ENCODE results near the gene MASTL.
"Not testable (repeated sequence)": the region's sequence is repeated elsewhere in the genome, so short reads cannot be mapped to it uniquely, and the experiment has no call there.

The MASTL gene

DNA sequence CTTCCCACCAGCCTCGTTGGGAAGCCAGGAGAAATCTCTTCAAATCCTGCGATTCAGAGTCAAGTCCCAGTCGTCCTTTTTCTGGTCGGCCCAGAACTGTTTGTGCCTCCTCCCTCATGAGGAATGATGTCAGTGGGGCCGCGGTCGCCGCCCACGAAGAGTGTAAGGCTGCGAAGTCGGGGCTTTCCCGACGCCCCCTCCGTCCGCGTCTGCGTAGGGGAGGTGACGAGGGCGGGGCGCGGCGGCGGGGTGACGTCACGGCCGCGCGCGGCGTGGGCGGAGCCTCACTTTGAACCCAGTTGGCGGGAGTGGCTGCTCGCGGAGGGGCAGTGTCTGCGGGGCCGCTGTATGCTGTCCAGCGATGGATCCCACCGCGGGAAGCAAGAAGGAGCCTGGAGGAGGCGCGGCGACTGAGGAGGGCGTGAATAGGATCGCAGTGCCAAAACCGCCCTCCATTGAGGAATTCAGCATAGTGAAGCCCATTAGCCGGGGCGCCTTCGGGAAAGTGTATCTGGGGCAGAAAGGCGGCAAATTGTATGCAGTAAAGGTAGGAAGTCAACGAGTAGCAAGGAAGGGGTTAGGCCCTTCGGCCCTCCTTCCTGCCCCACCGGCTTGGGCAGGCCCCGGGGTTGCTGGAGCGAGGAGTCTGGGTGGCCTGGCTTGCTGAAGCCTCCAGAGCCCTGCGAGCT, at the start of gene MASTL:
Gene MASTL (plus strand): TSS at position 287 of the 689 bp plus-strand sequence. CDS start 75 bp downstream, at position 362.
- Mint-ChIP-seq H3K36me3 (ENCODE audit: low read depth) (peaks cover 52% of the 10 kb centered on the region), H3K9me3 (no peaks in the 10 kb centered on the region), H3K4me1 (ENCODE audit: low read depth) (peaks cover 57% of the 10 kb centered on the region), H3K4me3 (peak within 1 kb of the TSS; percentile 93), H3K27ac (peak within 1 kb of the TSS; percentile 100), H3K27me3 (no peaks in the 10 kb centered on the region)

DNA sequence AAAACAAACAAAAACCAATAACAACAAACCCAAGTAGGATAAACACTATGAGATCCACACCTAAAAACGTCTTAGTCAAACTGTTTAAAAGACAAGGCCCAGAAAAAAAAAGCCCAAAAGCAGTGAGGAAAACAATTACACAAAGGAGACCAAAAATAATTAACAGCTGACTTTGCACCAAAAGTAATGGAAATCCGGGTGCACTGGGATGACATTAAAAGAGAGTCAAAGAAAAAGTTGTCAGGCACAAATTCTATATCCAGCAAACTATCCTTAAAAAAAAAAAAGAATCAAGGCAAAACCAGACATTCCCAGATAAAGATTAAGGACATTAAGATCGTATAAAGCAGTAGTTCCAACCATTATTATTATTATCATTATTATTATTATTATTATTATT, 47.0 kb upstream of the MASTL start:
- Mint-ChIP-seq H3K4me3 (no peak overlapping the region), H3K36me3 (ENCODE audit: low read depth) (peaks cover 51% of the 10 kb centered on the region), H3K27ac (no peak overlapping the region), H3K9me3 (no peaks in the 10 kb centered on the region), H3K27me3 (no peaks in the 10 kb centered on the region), H3K4me1 (ENCODE audit: low read depth) (peaks cover 17% of the 10 kb centered on the region)

DNA sequence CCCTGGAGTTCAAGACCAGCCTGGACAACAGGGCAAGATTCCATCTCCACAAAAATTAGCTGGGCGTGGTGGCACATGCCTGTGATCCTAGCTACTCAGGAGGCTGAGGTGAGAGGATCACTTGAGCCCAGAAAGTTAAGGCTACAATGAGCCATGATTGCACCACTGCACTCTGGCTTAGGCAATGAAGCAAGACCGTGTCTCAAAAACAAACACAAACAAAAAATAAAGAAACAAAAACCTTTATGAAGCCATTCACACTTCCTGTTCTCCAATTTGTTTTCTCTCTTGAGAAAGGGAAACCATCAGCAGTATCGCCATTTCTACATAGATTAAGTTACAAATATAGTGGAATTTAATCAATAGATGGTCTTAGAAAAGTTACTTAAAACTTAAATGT, 20.8 kb upstream of the MASTL start:
- Mint-ChIP-seq H3K36me3 (ENCODE audit: low read depth) (peaks cover 57% of the 10 kb centered on the region), H3K4me1 (ENCODE audit: low read depth) (no peaks in the 10 kb centered on the region), H3K27ac (no peak overlapping the region), H3K4me3 (no peak overlapping the region), H3K27me3 (no peaks in the 10 kb centered on the region), H3K9me3 (no peaks in the 10 kb centered on the region)

DNA sequence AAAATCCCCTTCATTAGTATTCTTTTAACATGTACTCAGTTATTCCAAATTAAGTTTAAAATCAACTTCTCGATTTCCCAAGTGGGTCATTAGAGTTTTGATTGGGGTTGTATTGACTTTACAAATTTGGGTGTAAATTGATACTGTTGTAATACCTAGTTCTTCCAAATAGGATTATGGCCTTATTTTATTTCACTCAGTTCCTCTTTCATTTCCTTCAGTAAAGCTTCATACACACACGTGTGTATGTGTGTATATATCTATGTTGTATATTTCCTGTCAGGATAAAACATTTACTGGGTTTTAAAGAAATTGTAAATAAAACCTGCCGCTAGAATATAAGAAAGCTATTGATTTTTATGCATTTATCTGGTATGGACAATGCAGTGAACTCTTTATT, 16.9 kb upstream of the MASTL start:
- Mint-ChIP-seq H3K4me1 (ENCODE audit: low read depth) (no peaks in the 10 kb centered on the region), H3K4me3 (no peak overlapping the region), H3K36me3 (ENCODE audit: low read depth) (peaks cover 51% of the 10 kb centered on the region), H3K27me3 (no peaks in the 10 kb centered on the region), H3K9me3 (no peaks in the 10 kb centered on the region), H3K27ac (no peak overlapping the region)

DNA sequence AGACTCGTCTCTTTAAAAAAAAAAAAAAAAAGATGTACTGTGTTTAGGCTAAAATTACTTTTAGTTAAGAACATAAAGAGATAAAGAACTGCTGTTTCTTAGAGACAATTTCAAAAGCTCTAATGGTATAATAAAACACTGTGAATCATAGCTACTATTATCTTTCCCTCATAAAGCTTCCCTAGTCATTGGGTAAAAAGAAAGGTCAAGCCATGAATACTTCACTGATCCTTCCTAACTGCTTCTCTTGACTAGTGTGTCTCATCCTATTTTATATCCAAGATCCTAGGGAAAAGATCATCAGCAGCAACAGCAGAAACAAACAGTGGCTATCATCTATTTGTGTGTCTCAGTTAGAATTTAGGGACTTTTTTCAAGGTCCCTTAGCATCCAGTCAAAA, 11.5 kb upstream of the MASTL start:
- no peaks in the 10 kb centered on the region for H3K27me3 Mint-ChIP-seq
- peaks cover 59% of the 10 kb centered on the region for H3K36me3 Mint-ChIP-seq (ENCODE audit: low read depth)
- H3K9me3 Mint-ChIP-seq, result no peaks in the 10 kb centered on the region
- H3K4me3 Mint-ChIP-seq, result no peak overlapping the region
- no peak overlapping the region for H3K27ac Mint-ChIP-seq
- peaks cover 19% of the 10 kb centered on the region for H3K4me1 Mint-ChIP-seq (ENCODE audit: low read depth)

DNA sequence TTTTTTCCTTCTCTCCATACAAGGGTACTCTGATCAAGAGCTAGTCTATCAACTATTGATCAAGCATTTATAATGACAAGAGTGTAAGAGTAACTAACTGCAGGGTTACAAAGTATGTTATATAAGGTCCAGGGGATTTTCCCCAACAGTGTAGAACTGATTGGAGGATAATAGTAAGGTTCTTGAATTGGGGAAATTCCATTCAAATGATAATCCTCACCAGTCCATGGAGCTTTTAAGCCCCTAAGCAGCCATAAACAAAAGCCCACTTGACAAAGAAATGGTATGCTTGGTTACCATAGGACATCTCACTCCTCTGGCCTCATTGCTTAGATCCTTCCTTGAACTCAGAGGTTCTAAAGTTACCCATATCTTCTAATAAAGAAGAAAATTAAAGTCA, 9.2 kb upstream of the MASTL start:
- H3K36me3 Mint-ChIP-seq (ENCODE audit: low read depth), result peaks cover 62% of the 10 kb centered on the region

DNA sequence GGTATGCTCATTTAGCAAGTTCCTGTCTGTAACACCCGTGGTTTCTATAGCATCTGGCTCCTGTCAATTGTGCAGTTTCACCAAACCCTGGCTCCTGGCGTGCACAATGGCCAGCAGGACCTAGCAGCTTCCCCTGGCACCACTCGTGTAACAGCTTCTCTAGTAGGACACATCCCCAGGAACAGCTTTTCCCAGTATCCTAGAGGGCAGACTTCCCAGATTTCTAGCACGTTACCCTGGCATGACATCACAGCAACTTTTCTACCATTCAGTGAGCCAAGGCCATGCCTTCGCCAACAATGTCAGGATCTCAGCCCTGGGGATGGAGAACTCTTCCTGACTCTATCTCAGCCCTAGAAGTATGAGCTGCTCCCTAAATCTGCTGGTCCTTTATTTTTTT, 7.5 kb upstream of the MASTL start:
- Mint-ChIP-seq H3K27me3 (no peaks in the 10 kb centered on the region), H3K27ac (no peak overlapping the region), H3K4me1 (ENCODE audit: low read depth) (peaks cover 48% of the 10 kb centered on the region), H3K36me3 (ENCODE audit: low read depth) (peaks cover 66% of the 10 kb centered on the region), H3K4me3 (no peak overlapping the region), H3K9me3 (no peaks in the 10 kb centered on the region)

More for the DNA sequence above, 9.2 kb upstream of the MASTL start:
- peaks cover 32% of the 10 kb centered on the region for H3K4me1 Mint-ChIP-seq (ENCODE audit: low read depth)
- H3K4me3 Mint-ChIP-seq, result no peak overlapping the region
- no peaks in the 10 kb centered on the region for H3K27me3 Mint-ChIP-seq
- H3K27ac Mint-ChIP-seq, result peak overlapping the region; percentile 31
- no peaks in the 10 kb centered on the region for H3K9me3 Mint-ChIP-seq

DNA sequence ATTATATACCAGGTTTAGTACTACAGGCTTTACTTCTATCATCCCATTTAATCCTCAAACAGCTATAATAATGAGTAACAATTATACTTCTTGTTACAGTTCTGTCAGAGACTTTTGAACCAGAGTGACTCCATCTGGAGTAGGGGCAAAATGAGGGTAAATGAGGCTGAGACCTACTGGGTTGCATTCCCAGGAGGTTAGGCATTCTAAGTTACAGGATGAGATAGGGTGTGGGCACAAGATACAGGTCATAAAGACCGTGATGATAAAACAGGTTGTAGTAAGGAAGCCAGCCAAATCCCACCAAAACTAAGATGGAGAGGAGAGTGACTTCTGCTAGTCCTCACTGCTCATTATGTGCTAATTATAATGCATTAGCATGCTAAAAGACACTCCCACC, 4.9 kb upstream of the MASTL start:
- peak overlapping the region; percentile 81 for H3K27ac Mint-ChIP-seq
- peaks cover 63% of the 10 kb centered on the region for H3K36me3 Mint-ChIP-seq (ENCODE audit: low read depth)
- H3K9me3 Mint-ChIP-seq, result no peaks in the 10 kb centered on the region
- H3K27me3 Mint-ChIP-seq, result no peaks in the 10 kb centered on the region
- peaks cover 60% of the 10 kb centered on the region for H3K4me1 Mint-ChIP-seq (ENCODE audit: low read depth)
- H3K4me3 Mint-ChIP-seq, result no peak overlapping the region

DNA sequence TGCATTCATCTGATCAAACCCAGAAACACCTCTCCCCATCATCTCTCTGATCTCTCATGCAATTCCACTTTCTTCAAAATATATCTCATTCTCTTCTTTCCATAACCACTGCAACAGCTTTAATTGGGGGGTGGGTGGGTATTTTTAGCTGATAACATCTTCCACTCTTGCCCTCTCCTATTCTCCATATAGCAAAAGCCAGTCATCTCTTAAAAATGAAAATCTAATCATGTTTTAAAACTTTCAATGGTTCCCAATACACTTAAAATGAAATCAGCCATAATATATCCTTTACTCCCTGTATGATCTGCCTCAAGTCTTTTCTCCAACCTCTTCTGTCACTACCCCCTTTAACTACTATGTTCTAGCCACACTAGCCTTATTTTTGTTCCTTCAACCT, 2.5 kb upstream of the MASTL start:
- Mint-ChIP-seq H3K27ac (peak overlapping the region; percentile 100), H3K4me3 (peak overlapping the region; percentile 93), H3K36me3 (ENCODE audit: low read depth) (peaks cover 52% of the 10 kb centered on the region), H3K27me3 (no peaks in the 10 kb centered on the region), H3K9me3 (no peaks in the 10 kb centered on the region), H3K4me1 (ENCODE audit: low read depth) (peaks cover 55% of the 10 kb centered on the region)

DNA sequence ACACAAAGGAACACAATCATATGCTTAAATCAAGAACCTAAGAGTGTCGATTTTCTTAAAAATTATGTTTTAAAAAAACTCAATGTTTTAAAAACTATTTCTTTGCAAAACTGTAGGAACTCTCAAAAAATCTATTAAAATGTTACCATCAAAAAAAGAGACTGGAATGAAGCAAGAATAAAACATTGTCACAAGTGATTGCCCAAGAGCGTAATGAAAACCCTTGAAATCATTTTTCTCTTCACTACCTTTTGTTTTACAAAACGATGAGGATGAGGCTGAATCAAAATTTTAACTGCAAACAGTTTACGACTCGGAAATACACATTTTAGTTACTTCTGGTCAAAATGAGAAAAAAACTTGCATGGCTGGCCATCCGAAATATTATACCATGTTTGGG, 1.8 kb upstream of the MASTL start:
- Mint-ChIP-seq H3K4me3 (peak overlapping the region; percentile 93), H3K4me1 (ENCODE audit: low read depth) (peaks cover 59% of the 10 kb centered on the region), H3K27me3 (no peaks in the 10 kb centered on the region), H3K9me3 (no peaks in the 10 kb centered on the region), H3K36me3 (ENCODE audit: low read depth) (peaks cover 54% of the 10 kb centered on the region), H3K27ac (peak overlapping the region; percentile 100)

DNA sequence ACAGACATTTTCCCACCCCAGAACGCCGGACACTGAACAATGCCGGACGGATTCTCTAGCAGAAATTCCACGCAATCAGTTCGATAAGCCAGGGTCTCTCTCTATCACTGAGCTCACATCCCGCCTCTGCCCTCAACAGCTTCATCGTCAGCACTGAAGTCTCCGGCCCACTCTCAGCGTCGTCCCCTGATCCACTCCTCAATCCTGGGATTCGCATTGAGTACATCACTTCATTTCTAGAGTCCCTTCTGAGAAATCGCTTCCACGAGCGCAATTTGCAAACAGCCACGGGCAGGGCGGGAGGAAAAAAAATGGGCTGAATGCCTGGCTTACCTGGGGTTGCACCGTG, 1.3 kb upstream of the MASTL start:
- Mint-ChIP-seq H3K27me3 (no peaks in the 10 kb centered on the region), H3K9me3 (no peaks in the 10 kb centered on the region), H3K27ac (peak overlapping the region; percentile 100), H3K4me3 (peak overlapping the region; percentile 93), H3K36me3 (ENCODE audit: low read depth) (peaks cover 54% of the 10 kb centered on the region), H3K4me1 (ENCODE audit: low read depth) (peaks cover 63% of the 10 kb centered on the region)

DNA sequence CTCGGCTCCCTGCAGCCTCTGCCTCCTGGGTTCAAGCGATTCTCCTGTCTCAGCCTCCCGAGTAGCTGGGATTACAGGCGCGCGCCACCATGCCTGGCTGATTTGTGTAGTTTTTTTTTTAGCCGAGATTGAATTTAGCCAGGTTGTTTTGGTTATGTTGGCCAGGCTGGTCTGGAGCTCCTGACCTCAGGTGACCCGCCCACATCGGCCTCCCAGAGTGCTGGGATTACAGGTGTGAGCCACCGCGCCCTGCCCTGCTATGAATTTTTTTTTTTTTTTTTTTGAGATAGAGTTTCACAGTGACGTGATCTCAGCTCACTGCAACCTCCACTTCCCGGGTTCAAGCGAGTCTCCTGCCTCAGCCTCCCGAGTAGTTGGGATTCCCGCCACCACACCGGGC, 1.4 kb downstream of the MASTL start:
- not testable (repeated sequence) for H3K9me3 Mint-ChIP-seq, H3K27me3 Mint-ChIP-seq
- Mint-ChIP-seq H3K27ac (peak overlapping the region; percentile 100), H3K4me1 (ENCODE audit: low read depth) (peaks cover 44% of the 10 kb centered on the region), H3K4me3 (peak overlapping the region; percentile 93), H3K36me3 (ENCODE audit: low read depth) (peaks cover 51% of the 10 kb centered on the region)

DNA sequence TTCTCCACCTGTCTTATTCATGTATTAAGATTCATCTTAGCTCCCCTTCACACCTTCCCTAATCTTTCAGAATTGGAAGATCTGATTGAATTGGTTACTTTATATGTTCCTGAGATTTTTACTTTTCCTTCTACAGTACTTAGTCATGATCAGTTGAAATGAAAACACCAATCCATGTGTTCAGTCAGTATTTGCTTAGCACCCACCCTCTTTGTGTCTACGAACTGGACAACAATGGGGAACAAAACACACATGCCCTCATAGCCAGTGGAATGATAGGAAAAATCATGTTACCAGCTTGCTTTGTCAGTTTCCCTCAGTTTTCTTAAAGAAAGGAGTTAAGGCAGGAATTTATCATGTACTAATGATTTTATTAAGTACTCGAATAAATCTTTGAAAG, 2.0 kb downstream of the MASTL start:
- Mint-ChIP-seq H3K27me3 (no peaks in the 10 kb centered on the region), H3K36me3 (ENCODE audit: low read depth) (peaks cover 53% of the 10 kb centered on the region), H3K4me3 (peak overlapping the region; percentile 93), H3K27ac (peak overlapping the region; percentile 85), H3K9me3 (no peaks in the 10 kb centered on the region), H3K4me1 (ENCODE audit: low read depth) (peaks cover 40% of the 10 kb centered on the region)

DNA sequence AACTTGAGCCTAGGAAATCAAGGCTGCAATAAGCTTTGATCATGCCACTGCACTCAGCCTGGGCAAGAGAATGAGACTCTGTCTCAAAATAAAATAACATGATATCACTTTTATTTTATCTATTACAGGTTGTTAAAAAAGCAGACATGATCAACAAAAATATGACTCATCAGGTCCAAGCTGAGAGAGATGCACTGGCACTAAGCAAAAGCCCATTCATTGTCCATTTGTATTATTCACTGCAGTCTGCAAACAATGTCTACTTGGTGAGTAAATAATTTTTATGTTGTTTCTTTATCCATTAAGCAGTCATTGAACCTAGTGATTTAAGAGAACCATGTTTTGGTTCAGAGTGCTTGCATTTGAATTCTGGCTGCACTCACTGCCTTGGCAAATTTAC, 3.3 kb downstream of the MASTL start:
- peaks cover 27% of the 10 kb centered on the region for H3K4me1 Mint-ChIP-seq (ENCODE audit: low read depth)
- H3K4me3 Mint-ChIP-seq, result no peak overlapping the region
- H3K27ac Mint-ChIP-seq, result peak overlapping the region; percentile 41
- peaks cover 53% of the 10 kb centered on the region for H3K36me3 Mint-ChIP-seq (ENCODE audit: low read depth)
- no peaks in the 10 kb centered on the region for H3K9me3 Mint-ChIP-seq
- H3K27me3 Mint-ChIP-seq, result no peaks in the 10 kb centered on the region

DNA sequence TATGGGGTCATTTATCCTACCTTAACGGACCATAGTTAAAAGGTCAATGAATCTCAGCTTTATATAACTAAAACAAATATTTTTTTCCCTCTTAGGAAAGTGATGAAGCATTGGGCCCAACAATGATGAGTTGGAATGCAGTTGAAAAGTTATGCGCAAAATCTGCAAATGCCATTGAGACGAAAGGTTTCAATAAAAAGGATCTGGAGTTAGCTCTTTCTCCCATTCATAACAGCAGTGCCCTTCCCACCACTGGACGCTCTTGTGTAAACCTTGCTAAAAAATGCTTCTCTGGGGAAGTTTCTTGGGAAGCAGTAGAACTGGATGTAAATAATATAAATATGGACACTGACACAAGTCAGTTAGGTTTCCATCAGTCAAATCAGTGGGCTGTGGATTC, 14.7 kb downstream of the MASTL start:
- H3K4me3 Mint-ChIP-seq, result no peak overlapping the region
- H3K36me3 Mint-ChIP-seq (ENCODE audit: low read depth), result peaks cover 75% of the 10 kb centered on the region
- no peaks in the 10 kb centered on the region for H3K27me3 Mint-ChIP-seq
- H3K4me1 Mint-ChIP-seq (ENCODE audit: low read depth), result peaks cover 11% of the 10 kb centered on the region
- H3K9me3 Mint-ChIP-seq, result no peaks in the 10 kb centered on the region
- no peak overlapping the region for H3K27ac Mint-ChIP-seq

DNA sequence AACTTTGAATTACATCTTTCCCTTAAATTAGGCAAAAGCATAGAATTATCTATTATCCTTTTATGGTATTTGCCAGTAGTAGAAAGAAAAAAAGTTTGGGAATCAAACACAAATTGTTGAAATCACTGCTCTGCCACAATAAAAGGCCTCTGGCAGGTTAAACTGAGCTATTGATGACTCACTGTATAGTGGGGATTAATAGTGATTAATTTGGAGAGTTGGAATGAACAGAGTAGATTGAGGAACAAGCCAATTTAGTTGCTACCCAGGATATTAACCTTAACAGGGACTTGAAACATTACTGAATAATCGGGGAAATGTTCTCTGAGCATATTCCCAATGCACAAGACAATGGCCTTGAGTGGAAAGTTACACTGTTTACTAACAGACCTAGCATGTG, 33.1 kb downstream of the MASTL start:
- Mint-ChIP-seq H3K4me3 (no peak overlapping the region), H3K27ac (no peak overlapping the region), H3K9me3 (no peaks in the 10 kb centered on the region), H3K36me3 (ENCODE audit: low read depth) (peaks cover 43% of the 10 kb centered on the region), H3K27me3 (no peaks in the 10 kb centered on the region), H3K4me1 (ENCODE audit: low read depth) (no peaks in the 10 kb centered on the region)

All from stimulated activated naive CD8-positive, alpha-beta T cell treated with anti-CD3 and anti-CD28 coated beads, Interleukin-15, Interleukin-2, amounts not matched to agents 100 ng/mL and 50 ng/mL, for 24 hours (primary cell).